SHP77 (cell line): ENCODE data around the gene PPP2R5C.

Source experiments
- DNase-seq, 2 experiments: peaks; one replicate each; lab custom pipeline; 2025; lab: John Stamatoyannopoulos, UW

PPP2R5C gene

GRCh38 chr14:101814934-101815333, 53.4 kb downstream of the PPP2R5C start:
- DNase-seq: no peak

GRCh38 chr14:101815994-101816393, 54.5 kb downstream of the PPP2R5C start:
- DNase-seq: no peak

GRCh38 chr14:101817501-101818001, 56.0 kb downstream of the PPP2R5C start:
- no peak for DNase-seq

GRCh38 chr14:101819251-101819990, 57.9 kb downstream of the PPP2R5C start:
- no peak for DNase-seq

- DNase-seq: no peak
Observed at GRCh38 chr14:101820283-101820798, 58.8 kb downstream of the PPP2R5C start.

- no peak for DNase-seq
Observed at GRCh38 chr14:101821528-101821927, 60.0 kb downstream of the PPP2R5C start.

- DNase-seq: no peak
Observed at GRCh38 chr14:101823066-101823465, 61.6 kb downstream of the PPP2R5C start.

GRCh38 chr14:101823511-101824120, 62.1 kb downstream of the PPP2R5C start:
- DNase-seq: no peak

- DNase-seq: no peak
Observed at GRCh38 chr14:101824339-101824727, 62.8 kb downstream of the PPP2R5C start.

- no peak for DNase-seq
Observed at GRCh38 chr14:101825797-101826196, 64.3 kb downstream of the PPP2R5C start.

- DNase-seq: no peak
Observed at GRCh38 chr14:101826351-101826750, 64.8 kb downstream of the PPP2R5C start.

- DNase-seq: no peak
Observed at GRCh38 chr14:101827286-101827685, 65.8 kb downstream of the PPP2R5C start.

- DNase-seq: no peak
Observed at GRCh38 chr14:101828046-101828445, 66.5 kb downstream of the PPP2R5C start.

GRCh38 chr14:101830271-101830670, 68.8 kb downstream of the PPP2R5C start:
- DNase-seq: no peak

- no peak for DNase-seq
Observed at GRCh38 chr14:101833045-101833444, 71.5 kb downstream of the PPP2R5C start.

GRCh38 chr14:101834397-101834796, 72.9 kb downstream of the PPP2R5C start:
- no peak for DNase-seq

GRCh38 chr14:101834800-101835547, 73.5 kb downstream of the PPP2R5C start:
- DNase-seq: no peak

GRCh38 chr14:101835566-101835965, 74.1 kb downstream of the PPP2R5C start:
- no peak for DNase-seq

- DNase-seq: no peak
Observed at GRCh38 chr14:101836135-101836534, 74.6 kb downstream of the PPP2R5C start.

GRCh38 chr14:101838476-101838875, 77.0 kb downstream of the PPP2R5C start:
- DNase-seq: no peak

GRCh38 chr14:101839236-101839635, 77.7 kb downstream of the PPP2R5C start:
- DNase-seq: no peak

GRCh38 chr14:101839661-101840060, 78.2 kb downstream of the PPP2R5C start:
- no peak for DNase-seq
